Thyroid gland (tissue), 4 donors: ENCODE results near the gene CREB3. TPM values are rescaled to one million over a fixed set of nuclear protein-coding genes. Genes with fewer than 3 reads are reported as not detected.
A peak's percentile ranks its signal among the peaks of the same experiment; 100 is the strongest.

Source experiments
- DNase-seq, 2 donors: peaks; one replicate each; pipeline ENCODE4 v3.0.0-alpha.2; 2019
- H3K27ac ChIP-seq, 3 donors: fragments of 200-600 bp; sonication (generic); 1 replicate in 2 of 3; 2 replicates in 1 of 3; pipeline ENCODE4 v1.5.1; 2016 to 2019; ENCODE audit warnings: mild to moderate bottlenecking in 1 of 3, moderate library complexity in 1 of 3
- H3K27me3 ChIP-seq: fragments of 200-600 bp; sonication (generic); one replicate; pipeline ENCODE4 v1.5.1; 2019
- H3K36me3 ChIP-seq, 2 donors: fragments of 200-600 bp; sonication (generic); one replicate each; pipeline ENCODE4 v1.5.1; 2016 to 2019
- H3K4me1 ChIP-seq, 2 donors: fragments of 200-600 bp; sonication (generic); one replicate each; pipeline ENCODE4 v1.5.1; 2017 to 2019
- H3K4me3 ChIP-seq, 3 donors: fragments of 200-600 bp; sonication (generic); replicated peaks in 1 of 3; 1 replicate in 2 of 3; 2 replicates in 1 of 3; pipeline ENCODE4 v1.5.1; 2016; ENCODE audit warnings: mild to moderate bottlenecking in 1 of 3
- H3K9me3 ChIP-seq: fragments of 200-600 bp; sonication (generic); one replicate; pipeline ENCODE4 v1.5.1; 2017
- CTCF ChIP-seq, 6 experiments: fragments of 200-600 bp in 3 of 6; fragments of 450-650 bp in 3 of 6; sonication (generic) in 3 of 6; IDR thresholded peaks; one replicate each; pipeline ENCODE4 v1.5.1; 2016 to 2019; ENCODE audit warnings: antibody characterized with exemption in 6 of 6, mild to moderate bottlenecking in 2 of 6, inconsistent platforms in 1 of 6, moderate library complexity in 1 of 6
- POLR2A ChIP-seq, 2 donors: fragments of 450-650 bp; IDR thresholded peaks; one replicate each; pipeline ENCODE4 v1.6.1; 2017; ENCODE audit warnings: antibody characterized with exemption in 2 of 2, mild to moderate bottlenecking in 2 of 2, moderate library complexity in 1 of 2
- WGBS, 2 donors: methylation state at CpG; one replicate each; pipeline ENCODE4 v1.1.5; 2017; 5-methylcytosine and 5-hydroxymethylcytosine counted together
- intact Hi-C: fragments of 100-400 bp; cut with DNase I; formaldehyde crosslinking; loops from one replicate; pipeline ENCODE4 v1.15.1; 2023
- total RNA-seq, 4 donors: library from RNA; depleted of rRNA; stranded (reverse); fragments of >200 nt; gene quantifications; one replicate each; pipeline ENCODE4 v1.2.3, GENCODE V29; 2016

The CREB3 gene
- total RNA-seq = 10 to 100 TPM; 44.9 to 73.0 (median 51.3) TPM

- H3K9me3 ChIP-seq = no peaks in the 10 kb centered on the region
- peak; percentile 99 for DNase-seq
- peaks cover 50 to 51% of the 10 kb centered on the region in 2 donors for H3K4me1 ChIP-seq
- peaks cover 23 to 25% of the 10 kb centered on the region in 2 donors for H3K36me3 ChIP-seq
- H3K27me3 ChIP-seq = no peaks in the 10 kb centered on the region
- intact Hi-C loops = loop anchor here (5.0 kb wide), 1 partner anchor 130 kb away; no protein-coding TSS in a partner anchor
- no peak for TF ChIP-seq CTCF (IDR thresholded peaks at IDR 0.05)
- peak in 1 of 2 donors; percentile 86 for TF ChIP-seq POLR2A (IDR thresholded peaks at IDR 0.05)
- 0% methylated on average over 13 to 29 of the region's 49 CpGs for WGBS, 2 donors
- peak within 1 kb of the TSS; percentile 82 to 90 (median 83) for H3K4me3 ChIP-seq
- H3K27ac ChIP-seq = peak within 1 kb of the TSS; percentile 88 to 96 (median 89)
These were observed at the start of gene CREB3, which contains the start of gene TLN1 for GRCh38 chr9:35732185-35732799. Gene CREB3, plus strand, starts transcription at chr9:35732666. Its CDS starts 107 bp downstream, at chr9:35732773. Gene TLN1, minus strand, starts transcription at chr9:35732195. Its CDS starts 6,501 bp downstream, at chr9:35725694.

GRCh38 chr9:35683323-35683722, 49.1 kb upstream of the CREB3 start:
- Histone ChIP-seq H3K4me1 (no peaks in the 10 kb centered on the region), H3K4me3 (no peak overlapping the region), H3K36me3 (peaks cover 0 to 6% of the 10 kb centered on the region in 2 donors), H3K27ac (no peak overlapping the region), H3K9me3 (no peaks in the 10 kb centered on the region), H3K27me3 (no peaks in the 10 kb centered on the region)
- TF ChIP-seq POLR2A (IDR thresholded peaks at IDR 0.05) (no peak), CTCF (IDR thresholded peaks at IDR 0.05) (no peak)
- DNase-seq = no peak
- WGBS, 2 donors = 61 to 66% methylated on average over 2 of the region's 2 CpGs
- intact Hi-C loops = no loop called here

GRCh38 chr9:35684921-35685320, 47.5 kb upstream of the CREB3 start:
- no peak for DNase-seq
- H3K27ac ChIP-seq = no peak overlapping the region
- H3K9me3 ChIP-seq = no peaks in the 10 kb centered on the region
- intact Hi-C loops = no loop called here
- WGBS, 2 donors = 92% methylated on average over 7 to 10 of the region's 10 CpGs
- H3K4me1 ChIP-seq = peaks cover 2% of the 10 kb centered on the region in 2 donors
- no peak for TF ChIP-seq POLR2A (IDR thresholded peaks at IDR 0.05)
- no peak for TF ChIP-seq CTCF (IDR thresholded peaks at IDR 0.05)
- no peaks in the 10 kb centered on the region for H3K27me3 ChIP-seq
- H3K4me3 ChIP-seq = no peak overlapping the region
- peaks cover 0 to 6% of the 10 kb centered on the region in 2 donors for H3K36me3 ChIP-seq

- Histone ChIP-seq H3K4me3 (no peak overlapping the region), H3K27me3 (no peaks in the 10 kb centered on the region), H3K27ac (no peak overlapping the region), H3K4me1 (peaks cover 5 to 6% of the 10 kb centered on the region in 2 donors), H3K9me3 (no peaks in the 10 kb centered on the region), H3K36me3 (peaks cover 0 to 6% of the 10 kb centered on the region in 2 donors)
- intact Hi-C loops = no loop called here
- 89% methylated on average over 13 of the region's 13 CpGs for WGBS, 2 donors
- TF ChIP-seq CTCF (IDR thresholded peaks at IDR 0.05) (no peak), POLR2A (IDR thresholded peaks at IDR 0.05) (no peak)
- DNase-seq = no peak
These were observed 47.0 kb upstream of the CREB3 start for GRCh38 chr9:35685506-35685905.
